Measurements from ENCODE around the gene FOXO6. TPM values are rescaled to one million over a fixed set of nuclear protein-coding genes. Genes with fewer than 3 reads are reported as not detected.

Gene FOXO6
- total and polyA plus RNA-seq, 9 of the 15 experiments (the other 6 are each of a cell fraction or from before 2014, with no cell fraction given), result 0.04 to 0.31 (median 0.12) TPM; not detected in 5

DNA sequence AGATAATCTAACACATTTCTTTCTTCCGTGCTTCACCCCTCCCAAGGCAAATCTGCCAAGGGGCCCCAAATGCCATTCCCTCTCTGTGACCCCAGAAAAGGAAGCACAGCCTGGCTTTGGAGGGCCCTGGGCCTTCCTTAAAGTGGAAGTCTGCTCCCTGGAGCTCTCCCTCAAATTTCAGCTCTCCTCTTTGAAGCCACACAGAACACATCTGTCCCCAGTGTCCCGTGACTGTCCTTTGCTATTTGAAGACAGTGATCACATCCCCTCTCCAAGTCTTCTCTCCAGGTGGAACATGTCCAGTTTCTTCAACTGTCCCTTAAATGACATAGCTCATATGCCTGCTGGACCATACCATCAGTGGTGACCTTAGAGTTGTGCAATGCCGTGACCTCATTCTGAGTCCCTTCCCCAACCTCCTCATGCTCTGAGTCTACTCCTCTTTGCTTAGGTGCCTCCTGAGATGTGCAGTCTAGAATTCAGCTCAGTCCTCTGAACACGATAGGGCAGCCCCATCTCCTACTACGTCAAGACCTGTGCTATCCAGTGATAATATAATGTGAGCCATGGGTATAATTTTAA is 18.4 kb upstream of the FOXO6 start:
- intact Hi-C loops (cut with micrococcal nuclease), result no loop called here
- ATAC-seq (no peak; the same call in 2 of the 3 replicates), FAIRE-seq (no peak), DNase-seq (ENCODE audit: extremely low read depth in 1 of 4, low spot score in 3 of 4) (no peak)
- BruUV-seq (replicated peaks), result no TSS peak
- CTCF ChIA-PET (ENCODE audit: low intra/inter-chr PET ratio), result no interaction called here
- Histone ChIP-seq H3K36me3 (ENCODE audit: control insufficient read depth, insufficient read depth, low read length) (no peaks in the 10 kb centered on the region), H3K4me3 (no peak overlapping the region), H3K9ac (ENCODE audit: insufficient read depth in 1 of 2, low read depth in 2 of 2, low read length in 2 of 2) (no peak overlapping the region), H4K20me1 (replicated peaks; ENCODE audit: control insufficient read depth, insufficient read depth, low read length) (no peaks in the 10 kb centered on the region), H3K27ac (ENCODE audit: extremely low read depth, low read depth, low read length) (no peak overlapping the region), H2AFZ (ENCODE audit: low read depth, low read length) (no peak overlapping the region), H3K4me1 (replicated peaks in 1 of 2; ENCODE audit: control insufficient read depth in 2 of 2, insufficient read depth in 2 of 2, low read length in 2 of 2) (peaks cover 0 to 4% of the 10 kb centered on the region in 2 experiments; a peak in 3 of 5 replicates), H3K27me3 (ENCODE audit: control insufficient read depth in 2 of 2, insufficient read depth in 2 of 2, low read length in 2 of 2) (peaks cover 0 to 7% of the 10 kb centered on the region in 2 experiments; a peak in 1 of 5 replicates), H3K9me1 (ENCODE audit: control insufficient read depth, insufficient read depth, low read length) (no peaks in the 10 kb centered on the region), H3K79me2 (ENCODE audit: control insufficient read depth, insufficient read depth, low read length) (no peaks in the 10 kb centered on the region), H3K4me2 (ENCODE audit: insufficient read depth, low read length) (no peak overlapping the region), H3K9me3 (replicated peaks; ENCODE audit: control insufficient read depth, insufficient read depth, low read depth, low read length) (no peaks in the 10 kb centered on the region)
- in situ Hi-C loops (cut with MboI), result no loop called here
- 14% methylated on average over 5 of the region's 5 CpGs for WGBS (ENCODE audit: insufficient coverage, low coverage, missing lambda C conversion rate)
- POLR2A ChIA-PET, result interaction anchor here (1.2 to 2.8 kb wide), 4 partner anchors 9 to 18 kb away, joined by 4 to 9 read pairs (median 5); no protein-coding TSS in a partner anchor
- TF ChIP-seq, protein P1, sequence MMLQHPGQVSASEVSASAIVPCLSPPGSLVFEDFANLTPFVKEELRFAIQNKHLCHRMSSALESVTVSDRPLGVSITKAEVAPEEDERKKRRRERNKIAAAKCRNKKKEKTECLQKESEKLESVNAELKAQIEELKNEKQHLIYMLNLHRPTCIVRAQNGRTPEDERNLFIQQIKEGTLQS (IDR thresholded peaks at IDR 0.05), result peak; percentile 19; the same call in 1 of the 2 replicates
- TF ChIP-seq, protein P1 (CRISPR knock-in tag; conservative IDR thresholded peaks at IDR 0.05), result no peak
- TF ChIP-seq, protein P2, sequence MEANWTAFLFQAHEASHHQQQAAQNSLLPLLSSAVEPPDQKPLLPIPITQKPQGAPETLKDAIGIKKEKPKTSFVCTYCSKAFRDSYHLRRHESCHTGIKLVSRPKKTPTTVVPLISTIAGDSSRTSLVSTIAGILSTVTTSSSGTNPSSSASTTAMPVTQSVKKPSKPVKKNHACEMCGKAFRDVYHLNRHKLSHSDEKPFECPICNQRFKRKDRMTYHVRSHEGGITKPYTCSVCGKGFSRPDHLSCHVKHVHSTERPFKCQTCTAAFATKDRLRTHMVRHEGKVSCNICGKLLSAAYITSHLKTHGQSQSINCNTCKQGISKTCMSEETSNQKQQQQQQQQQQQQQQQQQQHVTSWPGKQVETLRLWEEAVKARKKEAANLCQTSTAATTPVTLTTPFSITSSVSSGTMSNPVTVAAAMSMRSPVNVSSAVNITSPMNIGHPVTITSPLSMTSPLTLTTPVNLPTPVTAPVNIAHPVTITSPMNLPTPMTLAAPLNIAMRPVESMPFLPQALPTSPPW (CRISPR knock-in tag; IDR thresholded peaks at IDR 0.05), result no peak
- TF ChIP-seq, protein P3, sequence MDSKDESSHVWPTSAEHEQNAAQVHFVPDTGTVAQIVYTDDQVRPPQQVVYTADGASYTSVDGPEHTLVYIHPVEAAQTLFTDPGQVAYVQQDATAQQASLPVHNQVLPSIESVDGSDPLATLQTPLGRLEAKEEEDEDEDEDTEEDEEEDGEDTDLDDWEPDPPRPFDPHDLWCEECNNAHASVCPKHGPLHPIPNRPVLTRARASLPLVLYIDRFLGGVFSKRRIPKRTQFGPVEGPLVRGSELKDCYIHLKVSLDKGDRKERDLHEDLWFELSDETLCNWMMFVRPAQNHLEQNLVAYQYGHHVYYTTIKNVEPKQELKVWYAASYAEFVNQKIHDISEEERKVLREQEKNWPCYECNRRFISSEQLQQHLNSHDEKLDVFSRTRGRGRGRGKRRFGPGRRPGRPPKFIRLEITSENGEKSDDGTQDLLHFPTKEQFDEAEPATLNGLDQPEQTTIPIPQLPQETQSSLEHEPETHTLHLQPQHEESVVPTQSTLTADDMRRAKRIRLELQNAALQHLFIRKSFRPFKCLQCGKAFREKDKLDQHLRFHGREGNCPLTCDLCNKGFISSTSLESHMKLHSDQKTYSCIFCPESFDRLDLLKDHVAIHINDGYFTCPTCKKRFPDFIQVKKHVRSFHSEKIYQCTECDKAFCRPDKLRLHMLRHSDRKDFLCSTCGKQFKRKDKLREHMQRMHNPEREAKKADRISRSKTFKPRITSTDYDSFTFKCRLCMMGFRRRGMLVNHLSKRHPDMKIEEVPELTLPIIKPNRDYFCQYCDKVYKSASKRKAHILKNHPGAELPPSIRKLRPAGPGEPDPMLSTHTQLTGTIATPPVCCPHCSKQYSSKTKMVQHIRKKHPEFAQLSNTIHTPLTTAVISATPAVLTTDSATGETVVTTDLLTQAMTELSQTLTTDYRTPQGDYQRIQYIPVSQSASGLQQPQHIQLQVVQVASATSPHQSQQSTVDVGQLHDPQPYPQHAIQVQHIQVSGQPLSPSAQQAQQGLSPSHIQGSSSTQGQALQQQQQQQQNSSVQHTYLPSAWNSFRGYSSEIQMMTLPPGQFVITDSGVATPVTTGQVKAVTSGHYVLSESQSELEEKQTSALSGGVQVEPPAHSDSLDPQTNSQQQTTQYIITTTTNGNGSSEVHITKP (IDR thresholded peaks at IDR 0.05; ENCODE audit: partially characterized antibody), result peak; percentile 40
- TF ChIP-seq RAD51 (IDR thresholded peaks at IDR 0.05; ENCODE audit: borderline replicate concordance, low read depth) (no peak), CEBPB (tag; IDR thresholded peaks at IDR 0.05) (peak; percentile 84), FOXK1 (CRISPR knock-in tag; IDR thresholded peaks at IDR 0.05; ENCODE audit: borderline replicate concordance) (no peak), ZNF175 (CRISPR knock-in tag; IDR thresholded peaks at IDR 0.05; ENCODE audit: low read depth) (no peak), BRF1 (IDR thresholded peaks at IDR 0.05; ENCODE audit: borderline replicate concordance, extremely low read depth, insufficient read length) (no peak), U2AF1 (optimal IDR thresholded peaks at IDR 0.05; ENCODE audit: low read depth, low read length) (no peak), CEBPG (CRISPR knock-in tag; IDR thresholded peaks at IDR 0.05) (peak; percentile 71), CEBPG (tag; conservative IDR thresholded peaks at IDR 0.05 in 1 of 2, IDR thresholded peaks at IDR 0.05 in 1 of 2) (peak; percentile 55 to 82)

Measured in K562 (cell line).